B cell (primary cell): ENCODE measurements around the gene P2RX6. TPM values are rescaled to one million over a fixed set of nuclear protein-coding genes. Genes with fewer than 3 reads are reported as not detected.
"Not testable (repeated sequence)": the region's sequence is repeated elsewhere in the genome, so short reads cannot be mapped to it uniquely, and the experiment has no call there.

Source experiments
- ATAC-seq: fragments of 200-7000 bp; cut with Tn5 transposase; one replicate; pipeline ENCODE4 v1.10.0; 2021; ENCODE audit warnings: low read depth, mild to moderate bottlenecking, moderate number of reproducible peaks, moderate library complexity
- CTCF ChIA-PET: fragments of 350-600 bp; sonication (Branson Sonifier 250); formaldehyde crosslinking; loops from one replicate; lab custom pipeline; 2021; ENCODE audit warnings: antibody characterized with exemption, inconsistent platforms; lab: Charles Lee
- POLR2A ChIA-PET: fragments of 350-600 bp; sonication (Branson Sonifier 250); formaldehyde crosslinking; loops from one replicate; lab custom pipeline; 2021; ENCODE audit warnings: antibody characterized with exemption; lab: Charles Lee
- DNase-seq: peaks from one replicate; pipeline ENCODE4 v3.0.0; 2013
- H2AFZ ChIP-seq: 2 replicates; pipeline ENCODE4 v1.6.1; 2012; ENCODE audit warnings: mild to moderate bottlenecking, low read depth, low read length; ENCODE audit not compliant: insufficient read depth, poor library complexity, severe bottlenecking
- H3K27ac ChIP-seq, 2 donors: 1 replicate in 1 of 2; 2 replicates in 1 of 2; pipeline ENCODE4 v1.5.1; 2012 to 2013; ENCODE audit warnings: low read length in 2 of 2, mild to moderate bottlenecking in 2 of 2, moderate library complexity in 1 of 2
- H3K27me3 ChIP-seq, 4 experiments: fragments of 200-600 bp in 1 of 4; sonication (generic) in 1 of 4; replicated peaks in 1 of 4; 1 replicate in 2 of 4; 2 replicates in 2 of 4; pipeline versions ENCODE4 v1.6.1 to v1.7.0; 2013 to 2016; ENCODE audit warnings: low read length in 3 of 4, mild to moderate bottlenecking in 2 of 4, mixed read lengths in 1 of 4, moderate library complexity in 1 of 4; ENCODE audit not compliant: insufficient read depth in 4 of 4, control insufficient read depth in 3 of 4; ENCODE audit errors: control extremely low read depth in 1 of 4
- H3K36me3 ChIP-seq, 2 experiments: replicated peaks in 1 of 2; 1 replicate in 1 of 2; 2 replicates in 1 of 2; pipeline versions ENCODE4 v1.6.1 to v1.7.1; 2013; ENCODE audit warnings: low read length in 1 of 2; ENCODE audit not compliant: insufficient read depth in 2 of 2, control insufficient read depth in 1 of 2; ENCODE audit errors: control extremely low read depth in 1 of 2, extremely low read depth in 1 of 2
- H3K4me1 ChIP-seq, 2 donors: fragments of 200-600 bp in 1 of 2; sonication (generic) in 1 of 2; 1 replicate in 1 of 2; 2 replicates in 1 of 2; pipeline versions ENCODE4 v1.5.1 to v1.6.1; 2013 to 2017; ENCODE audit warnings: low read length in 2 of 2; ENCODE audit not compliant: control insufficient read depth in 2 of 2, insufficient read depth in 2 of 2
- H3K4me2 ChIP-seq: replicated peaks from 2 replicates; pipeline ENCODE3; 2012; ENCODE audit warnings: mild to moderate bottlenecking, low read depth, low read length; ENCODE audit not compliant: poor library complexity, severe bottlenecking
- H3K4me3 ChIP-seq, 5 experiments: fragments of 200-600 bp in 1 of 5; sonication (generic) in 1 of 5; 1 replicate in 3 of 5; 2 replicates in 2 of 5; pipeline versions ENCODE4 v1.5.1 to v1.7.0; 2011 to 2016; ENCODE audit warnings: low read length in 4 of 5, mild to moderate bottlenecking in 4 of 5, low read depth in 2 of 5, control low read depth in 1 of 5, moderate library complexity in 1 of 5; ENCODE audit not compliant: insufficient read depth in 1 of 5; ENCODE audit errors: control extremely low read depth in 1 of 5, extremely low read depth in 1 of 5
- H3K79me2 ChIP-seq: fragments of 200-600 bp; sonication (generic); one replicate; pipeline ENCODE4 v1.6.0; 2016; ENCODE audit warnings: low read length; ENCODE audit not compliant: control insufficient read depth, insufficient read depth
- H3K9ac ChIP-seq: fragments of 200-600 bp; sonication (generic); 2 replicates; pipeline ENCODE4 v1.6.1; 2017; ENCODE audit warnings: mild to moderate bottlenecking, low read length, moderate library complexity
- H3K9me3 ChIP-seq, 3 donors: one replicate each; pipeline versions ENCODE4 v1.6.1 to v1.7.1; 2013; ENCODE audit warnings: low read length in 2 of 3; ENCODE audit not compliant: control insufficient read depth in 2 of 3, insufficient read depth in 1 of 3; ENCODE audit errors: control extremely low read depth in 1 of 3
- H4K20me1 ChIP-seq: 2 replicates; pipeline ENCODE4 v1.6.0; 2012; ENCODE audit warnings: mild to moderate bottlenecking, low read length; ENCODE audit not compliant: insufficient read depth, control insufficient read depth, poor library complexity, severe bottlenecking
- H3K27ac Mint-ChIP-seq: one replicate; pipeline ENCODE4 v1.8.0; 2021; ENCODE audit warnings: mixed read lengths
- H3K27me3 Mint-ChIP-seq: one replicate; pipeline ENCODE4 v1.8.0; 2021; ENCODE audit warnings: mixed read lengths
- H3K4me1 Mint-ChIP-seq: one replicate; pipeline ENCODE4 v1.8.0; 2021; ENCODE audit warnings: mixed read lengths
- H3K4me3 Mint-ChIP-seq: one replicate; pipeline ENCODE4 v1.8.0; 2021; ENCODE audit warnings: mixed read lengths
- H3K9me3 Mint-ChIP-seq: one replicate; pipeline ENCODE4 v1.8.0; 2022; ENCODE audit warnings: mixed read lengths; ENCODE audit not compliant: insufficient read depth
- EZH2 ChIP-seq: IDR thresholded peaks from 2 replicates; pipeline ENCODE4 v1.6.1; 2012; ENCODE audit warnings: borderline replicate concordance, low read depth, mild to moderate bottlenecking, moderate library complexity, low read length; ENCODE audit not compliant: insufficient read depth, poor library complexity, severe bottlenecking
- WGBS: methylation state at CpG from one replicate; pipeline ENCODE4 v1.1.5; 2013; ENCODE audit warnings: missing lambda C conversion rate; ENCODE audit not compliant: insufficient coverage; 5-methylcytosine and 5-hydroxymethylcytosine counted together
- intact Hi-C: fragments of 100-400 bp; cut with micrococcal nuclease; formaldehyde crosslinking; loops from one replicate; pipeline ENCODE4 v1.10.0; 2022
- polyA plus RNA-seq: library from polyadenylated mRNA; depleted of rRNA; stranded (reverse); fragments of >200 nt; gene quantifications from 2 replicates; pipeline ENCODE4 v1.2.3, GENCODE V29; 2012
- total RNA-seq, 2 donors: library from RNA; stranded (reverse); fragments of 120-200 nt in 1 of 2; gene quantifications; 1 replicate in 1 of 2; 2 replicates in 1 of 2; pipeline versions ENCODE4 v1.2.3 to v1.2.4, GENCODE V29; 2013 to 2022
- TF ChIP-seq, protein P1 (sequence below): fragments of 200-600 bp; IDR thresholded peaks from one replicate; pipeline ENCODE4 v1.8.0; 2022; ENCODE audit warnings: antibody characterized with exemption, mild to moderate bottlenecking

The P2RX6 gene
- total and polyA plus RNA-seq, 2 donors (not counting 1 experiment from before 2014, with no cell fraction given): 0.49 to 0.79 TPM

DNA sequence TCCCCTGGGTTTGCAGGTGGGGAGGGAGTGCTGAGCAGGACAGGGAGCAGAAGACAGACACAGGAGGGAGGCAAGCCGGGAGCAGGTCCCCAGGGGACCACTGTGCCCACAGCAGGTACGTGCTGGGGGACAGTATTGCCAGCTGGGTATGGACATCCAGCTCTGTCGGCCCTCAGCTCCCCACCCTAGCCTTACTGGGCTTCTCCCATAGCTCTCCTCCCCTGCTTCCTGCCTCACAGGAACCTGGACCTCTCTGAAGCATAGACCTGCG, 40.5 kb downstream of the P2RX6 start:
- peaks cover 18% of the 10 kb centered on the region for H3K27me3 Mint-ChIP-seq
- H3K79me2 ChIP-seq: no peaks in the 10 kb centered on the region
- DNase-seq: no peak
- H2AFZ ChIP-seq: peak overlapping the region; percentile 33
- no peaks in the 10 kb centered on the region for H3K9me3 ChIP-seq
- H3K36me3 ChIP-seq: no peaks in the 10 kb centered on the region
- CTCF ChIA-PET: no interaction called here
- H3K4me2 ChIP-seq: peak overlapping the region; percentile 54
- ATAC-seq: no peak
- 26% methylated on average over 4 of the region's 4 CpGs for WGBS
- no peak overlapping the region for H3K9ac ChIP-seq
- H3K4me3 Mint-ChIP-seq: no peak overlapping the region
- H3K9me3 Mint-ChIP-seq: no peaks in the 10 kb centered on the region
- intact Hi-C loops: no loop called here
- no peak overlapping the region for H3K27ac Mint-ChIP-seq
- POLR2A ChIA-PET: no interaction called here
- peaks cover 4 to 7% of the 10 kb centered on the region in 2 donors for H3K4me1 ChIP-seq
- TF ChIP-seq, protein P1, sequence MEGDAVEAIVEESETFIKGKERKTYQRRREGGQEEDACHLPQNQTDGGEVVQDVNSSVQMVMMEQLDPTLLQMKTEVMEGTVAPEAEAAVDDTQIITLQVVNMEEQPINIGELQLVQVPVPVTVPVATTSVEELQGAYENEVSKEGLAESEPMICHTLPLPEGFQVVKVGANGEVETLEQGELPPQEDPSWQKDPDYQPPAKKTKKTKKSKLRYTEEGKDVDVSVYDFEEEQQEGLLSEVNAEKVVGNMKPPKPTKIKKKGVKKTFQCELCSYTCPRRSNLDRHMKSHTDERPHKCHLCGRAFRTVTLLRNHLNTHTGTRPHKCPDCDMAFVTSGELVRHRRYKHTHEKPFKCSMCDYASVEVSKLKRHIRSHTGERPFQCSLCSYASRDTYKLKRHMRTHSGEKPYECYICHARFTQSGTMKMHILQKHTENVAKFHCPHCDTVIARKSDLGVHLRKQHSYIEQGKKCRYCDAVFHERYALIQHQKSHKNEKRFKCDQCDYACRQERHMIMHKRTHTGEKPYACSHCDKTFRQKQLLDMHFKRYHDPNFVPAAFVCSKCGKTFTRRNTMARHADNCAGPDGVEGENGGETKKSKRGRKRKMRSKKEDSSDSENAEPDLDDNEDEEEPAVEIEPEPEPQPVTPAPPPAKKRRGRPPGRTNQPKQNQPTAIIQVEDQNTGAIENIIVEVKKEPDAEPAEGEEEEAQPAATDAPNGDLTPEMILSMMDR: no peak
- no peak for TF ChIP-seq EZH2
- no peak overlapping the region for H3K27ac ChIP-seq
- H4K20me1 ChIP-seq: no peaks in the 10 kb centered on the region
- H3K4me1 Mint-ChIP-seq: peaks cover 8% of the 10 kb centered on the region
- H3K4me3 ChIP-seq: no peak overlapping the region
- peaks cover 0 to 6% (median 3%) of the 10 kb centered on the region in 4 experiments for H3K27me3 ChIP-seq

DNA sequence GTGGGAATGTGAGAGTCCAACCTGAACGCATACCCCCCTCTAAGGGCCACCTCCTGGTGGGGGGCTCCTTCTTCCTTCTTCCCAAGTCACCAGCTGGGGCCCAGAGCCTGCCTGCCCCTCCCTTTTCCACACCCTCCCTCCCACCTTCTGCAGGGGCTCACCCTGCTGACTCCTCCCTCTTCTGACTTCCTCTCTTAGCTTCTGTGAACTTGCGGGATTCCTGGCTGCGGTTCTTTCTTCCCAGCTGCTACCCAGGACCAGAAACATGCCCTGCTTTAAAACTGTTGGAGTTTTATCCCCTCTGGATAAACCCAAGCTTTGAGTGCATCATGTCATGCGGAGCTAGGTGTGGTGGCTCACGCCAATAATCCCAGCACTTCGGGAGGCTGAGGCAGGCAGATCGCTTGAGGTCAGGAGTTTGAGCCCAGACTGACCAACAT, 40.9 kb downstream of the P2RX6 start:
- Mint-ChIP-seq H3K27me3 (peaks cover 18% of the 10 kb centered on the region), H3K27ac (no peak overlapping the region), H3K9me3 (no peaks in the 10 kb centered on the region), H3K4me1 (peaks cover 8% of the 10 kb centered on the region), H3K4me3 (peak overlapping the region; percentile 26)
- H3K9ac ChIP-seq: no peak overlapping the region
- ChIA-PET POLR2A (interaction anchor here (0.6 kb wide), 1 partner anchor 216 kb away, joined by 3 read pairs; no protein-coding TSS in a partner anchor), CTCF (no interaction called here)
- no peak overlapping the region for H3K4me3 ChIP-seq
- DNase-seq (no peak), ATAC-seq (no peak)
- H3K27ac ChIP-seq: no peak overlapping the region
- H3K27me3 ChIP-seq: peaks cover 0 to 6% (median 3%) of the 10 kb centered on the region in 4 experiments
- H2AFZ ChIP-seq: peak overlapping the region; percentile 33
- no peaks in the 10 kb centered on the region for H3K9me3 ChIP-seq
- H3K4me1 ChIP-seq: peaks cover 4 to 7% of the 10 kb centered on the region in 2 donors
- H3K79me2 ChIP-seq: no peaks in the 10 kb centered on the region
- intact Hi-C loops: no loop called here
- no peaks in the 10 kb centered on the region for H3K36me3 ChIP-seq
- 21% methylated on average over 7 of the region's 7 CpGs for WGBS
- H3K4me2 ChIP-seq: peak overlapping the region; percentile 54
- H4K20me1 ChIP-seq: no peaks in the 10 kb centered on the region
- no peak for TF ChIP-seq EZH2
- TF ChIP-seq, protein P1: no peak

DNA sequence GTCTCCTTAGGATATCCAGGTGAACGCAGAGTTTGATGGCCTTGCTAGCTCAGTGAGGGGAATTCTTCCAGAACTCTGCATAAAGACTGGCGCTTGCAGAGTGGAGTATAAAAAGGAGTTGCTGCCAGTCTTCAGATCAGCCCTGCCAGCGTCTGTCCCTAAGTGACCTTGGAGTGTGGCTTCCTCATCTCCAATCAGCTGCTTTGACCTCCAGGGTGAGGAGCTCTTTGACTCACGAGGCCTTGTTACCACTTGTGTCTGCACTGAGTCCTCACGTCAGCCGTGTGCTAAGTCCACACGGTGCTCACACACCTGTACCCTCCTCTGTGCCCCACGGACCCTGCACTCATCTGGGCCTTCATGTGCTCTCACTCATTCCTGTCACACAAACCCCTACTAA, 45.4 kb downstream of the P2RX6 start:
- H3K4me3 ChIP-seq, intact Hi-C loops, H3K27ac Mint-ChIP-seq, H3K9ac ChIP-seq, H3K4me1 Mint-ChIP-seq, H3K27me3 ChIP-seq, H2AFZ ChIP-seq, H3K4me3 Mint-ChIP-seq, H3K79me2 ChIP-seq, H3K4me2 ChIP-seq, POLR2A ChIA-PET, H3K9me3 ChIP-seq, H3K27ac ChIP-seq, DNase-seq, H4K20me1 ChIP-seq, ATAC-seq, H3K9me3 Mint-ChIP-seq, CTCF ChIA-PET, H3K4me1 ChIP-seq, H3K36me3 ChIP-seq: not testable (repeated sequence)
- peaks cover 16% of the 10 kb centered on the region for H3K27me3 Mint-ChIP-seq
- WGBS: no CpG with 5 or more reads among the region's 8 CpGs
